GM23338 (cell line): ENCODE results near the gene AGAP2. TPM values are rescaled to one million over a fixed set of nuclear protein-coding genes. Genes with fewer than 3 reads are reported as not detected.

Experiments
- ATAC-seq: fragments of 200-7000 bp; cut with Tn5 transposase; 3 replicates; pipeline ENCODE4 v1.9.1; 2020
- DNase-seq: peaks from one replicate; pipeline ENCODE4 v3.0.0-alpha.2; 2015; ENCODE audit warnings: low spot score
- H2AFZ ChIP-seq: fragments of 200-600 bp; sonication (generic); 2 replicates; pipeline ENCODE4 v1.8.0; 2016; ENCODE audit warnings: antibody characterized with exemption, mild to moderate bottlenecking, moderate library complexity
- H3F3A ChIP-seq: fragments of 200-600 bp; sonication (generic); replicated peaks from 2 replicates; pipeline ENCODE4 v1.8.0; 2017; ENCODE audit warnings: antibody characterized with exemption, mixed run types, low read depth
- H3K27ac ChIP-seq: fragments of 200-600 bp; sonication (generic); 2 replicates; pipeline ENCODE4 v1.6.1; 2016; ENCODE audit warnings: low read depth
- H3K27me3 ChIP-seq: fragments of 200-600 bp; sonication (generic); 2 replicates; pipeline ENCODE4 v1.8.0; 2016; ENCODE audit warnings: mild to moderate bottlenecking, mixed run types, moderate library complexity; ENCODE audit not compliant: insufficient read depth
- H3K36me3 ChIP-seq: fragments of 200-600 bp; sonication (generic); 2 replicates; pipeline ENCODE4 v1.8.0; 2016; ENCODE audit warnings: mild to moderate bottlenecking; ENCODE audit not compliant: insufficient read depth
- H3K4me1 ChIP-seq: fragments of 200-600 bp; sonication (generic); 2 replicates; pipeline ENCODE4 v1.8.0; 2016; ENCODE audit warnings: mild to moderate bottlenecking, moderate library complexity; ENCODE audit not compliant: insufficient read depth
- H3K4me2 ChIP-seq: fragments of 200-600 bp; sonication (generic); 2 replicates; pipeline ENCODE4 v1.7.1; 2017; ENCODE audit warnings: mixed run types
- H3K4me3 ChIP-seq: fragments of 200-600 bp; sonication (generic); 2 replicates; pipeline ENCODE4 v1.6.1; 2016; ENCODE audit warnings: mixed run types
- H3K79me2 ChIP-seq: fragments of 200-600 bp; sonication (generic); replicated peaks from 2 replicates; pipeline ENCODE4 v1.8.0; 2017; ENCODE audit warnings: mild to moderate bottlenecking; ENCODE audit not compliant: insufficient read depth
- H3K9me2 ChIP-seq: fragments of 200-600 bp; sonication (generic); 2 replicates; pipeline ENCODE4 v1.8.0; 2017; ENCODE audit not compliant: insufficient read depth
- H4K20me1 ChIP-seq: fragments of 200-600 bp; sonication (generic); replicated peaks from 2 replicates; pipeline ENCODE4 v1.8.0; 2017; ENCODE audit warnings: mild to moderate bottlenecking; ENCODE audit not compliant: insufficient read depth
- H3K27ac Mint-ChIP-seq: 2 replicates; pipeline ENCODE4 v1.8.0; 2020; ENCODE audit warnings: inconsistent platforms, mild to moderate bottlenecking, moderate library complexity, mixed read lengths
- H3K27me3 Mint-ChIP-seq: 3 replicates; pipeline ENCODE4 v1.8.0; 2022; ENCODE audit warnings: low read depth, mild to moderate bottlenecking, moderate library complexity, mixed read lengths, inconsistent platforms; ENCODE audit not compliant: insufficient read depth, poor library complexity
- H3K36me3 Mint-ChIP-seq: 3 replicates; pipeline ENCODE4 v1.8.0; 2021; ENCODE audit warnings: low read depth, mild to moderate bottlenecking, inconsistent platforms, moderate library complexity, mixed read lengths
- H3K4me1 Mint-ChIP-seq: 3 replicates; pipeline ENCODE4 v1.8.0; 2020; ENCODE audit warnings: mild to moderate bottlenecking, inconsistent platforms, mixed read lengths
- H3K4me3 Mint-ChIP-seq: 3 replicates; pipeline ENCODE4 v1.8.0; 2021; ENCODE audit warnings: moderate library complexity, mild to moderate bottlenecking, inconsistent platforms, mixed read lengths
- H3K9me3 Mint-ChIP-seq: 3 replicates; pipeline ENCODE4 v1.8.0; 2020; ENCODE audit warnings: moderate library complexity, mild to moderate bottlenecking, inconsistent platforms, mixed read lengths
- EZH2 ChIP-seq: fragments of 200-600 bp; sonication (generic); IDR thresholded peaks from one replicate; pipeline ENCODE4 v1.8.0; 2017; ENCODE audit warnings: antibody characterized with exemption, mild to moderate bottlenecking, low read depth; ENCODE audit not compliant: unreplicated experiment
- JUNB ChIP-seq: IDR thresholded peaks from one replicate; pipeline ENCODE4 v1.6.1; 2016; ENCODE audit warnings: antibody characterized with exemption; ENCODE audit not compliant: unreplicated experiment
- NANOG ChIP-seq: IDR thresholded peaks from 2 replicates; pipeline ENCODE4 v1.6.1; 2016; ENCODE audit warnings: antibody characterized with exemption, borderline replicate concordance
- ZNF114 ChIP-seq: fragments of 250-450 bp; sonication (Bioruptor Pico); IDR thresholded peaks from 2 replicates; pipeline ENCODE4 v1.5.0; 2020; ENCODE audit warnings: mild to moderate bottlenecking, moderate library complexity
- ZNF462 ChIP-seq: fragments of 250-450 bp; sonication (Bioruptor Pico); IDR thresholded peaks from 2 replicates; pipeline ENCODE4 v1.5.0; 2020; ENCODE audit warnings: mild to moderate bottlenecking, moderate library complexity
- polyA plus RNA-seq: library from polyadenylated mRNA; unstranded; fragments of >200 nt; fragmentation: Nextera tagmentation; extraction: Ambion mirVana; gene quantifications from 2 replicates; pipeline ENCODE4 v1.2.1, GENCODE V29; 2016
- total RNA-seq: library from RNA; depleted of rRNA; stranded (reverse); fragments of >200 nt; shearing (Covaris generic); gene quantifications from 2 replicates; pipeline ENCODE4 v1.2.3, GENCODE V29; 2014
- TF ChIP-seq, protein P1 (sequence below): IDR thresholded peaks from 2 replicates; pipeline ENCODE4 v1.6.1; 2016; ENCODE audit warnings: antibody characterized with exemption
- TF ChIP-seq, protein P2 (sequence below): IDR thresholded peaks from one replicate; pipeline ENCODE4 v1.6.1; 2018; ENCODE audit warnings: antibody characterized with exemption; ENCODE audit not compliant: unreplicated experiment

Gene AGAP2
- total and polyA plus RNA-seq, 2 experiments from 2014 or later: 0.36 to 1.3 TPM

DNA sequence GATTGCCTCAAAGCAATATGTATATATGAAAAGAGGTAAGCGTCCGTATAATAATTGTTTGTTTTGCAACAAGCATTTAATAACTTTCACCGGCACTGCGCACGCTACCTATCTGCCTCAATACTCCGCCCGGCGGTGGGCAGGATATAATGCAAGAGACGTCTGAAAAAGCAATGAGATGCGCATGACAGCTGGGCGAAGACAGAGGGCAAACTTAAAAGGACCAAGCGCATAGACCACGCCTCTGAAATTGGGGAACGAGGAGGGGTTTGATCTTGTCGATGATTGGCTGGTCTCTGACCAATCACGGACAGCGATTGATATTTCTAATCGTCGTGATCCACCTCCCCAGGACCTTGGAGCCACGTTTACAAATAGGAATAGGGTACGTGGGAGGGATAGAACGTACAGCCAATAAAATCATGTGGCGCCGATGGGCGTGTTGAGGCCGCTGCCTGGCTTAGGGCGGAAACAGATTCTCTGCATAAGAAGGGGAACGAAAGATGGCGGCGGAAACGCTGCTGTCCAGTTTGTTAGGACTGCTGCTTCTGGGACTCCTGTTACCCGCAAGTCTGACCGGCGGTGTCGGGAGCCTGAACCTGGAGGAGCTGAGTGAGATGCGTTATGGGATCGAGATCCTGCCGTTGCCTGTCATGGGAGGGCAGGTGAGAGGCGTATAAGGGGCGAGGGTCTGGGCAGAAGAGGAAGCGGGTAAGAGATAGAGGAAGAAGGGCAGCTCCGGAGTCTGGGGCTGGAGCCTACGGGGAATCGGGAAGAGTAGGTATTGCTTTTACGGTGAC is 44.7 kb downstream of the AGAP2 start, which contains the start of gene OS9 (continued):
- no peak for TF ChIP-seq ZNF462

DNA sequence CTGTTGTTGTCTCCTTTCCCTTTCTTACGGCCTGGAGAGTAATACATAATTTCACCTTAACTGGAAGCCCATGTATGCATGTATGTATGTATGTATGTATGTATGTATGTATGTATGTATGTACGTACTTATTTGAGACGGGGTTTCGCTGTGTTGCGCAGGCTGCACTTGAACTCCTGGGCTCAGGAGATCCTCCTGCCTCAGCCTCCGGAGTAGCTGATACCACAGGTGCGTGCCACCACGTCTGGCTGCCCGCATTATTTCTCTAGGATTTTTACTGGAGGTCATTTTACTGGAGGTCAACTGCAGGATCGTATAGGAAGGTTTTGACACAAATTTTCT is 45.3 kb downstream of the AGAP2 start:
- Histone ChIP-seq H3K36me3 (no peaks in the 10 kb centered on the region), H2AFZ (no peak overlapping the region; the same call in 1 of the 2 replicates), H3F3A (no peaks in the 10 kb centered on the region), H3K4me1 (peaks cover 4% of the 10 kb centered on the region; the same call in 1 of the 2 replicates), H3K79me2 (0 out of 2 replicates have a peak, but pooled peaks cover 4% of the 10 kb centered on the region), H3K4me2 (no peak overlapping the region; the same call in 1 of the 2 replicates), H3K27me3 (no peaks in the 10 kb centered on the region), H3K9me2 (no peaks in the 10 kb centered on the region; the same call in 1 of the 2 replicates), H3K4me3 (no peak overlapping the region), H3K27ac (no peak overlapping the region), H4K20me1 (no peaks in the 10 kb centered on the region)
- Mint-ChIP-seq H3K9me3 (peaks cover 8% of the 10 kb centered on the region; the same call in 2 of the 3 replicates), H3K27me3 (peaks cover 2% of the 10 kb centered on the region), H3K27ac (no peak overlapping the region), H3K4me1 (no peaks in the 10 kb centered on the region), H3K36me3 (peaks cover 11% of the 10 kb centered on the region), H3K4me3 (no peak overlapping the region)
- peak; percentile 6 for DNase-seq
- TF ChIP-seq JUNB: no peak
- ATAC-seq: peak; percentile 16

- Histone ChIP-seq H4K20me1 (no peaks in the 10 kb centered on the region), H3F3A (no peaks in the 10 kb centered on the region), H3K9me2 (no peaks in the 10 kb centered on the region; the same call in 1 of the 2 replicates), H3K36me3 (no peaks in the 10 kb centered on the region), H3K27ac (no peak overlapping the region), H3K79me2 (0 out of 2 replicates have a peak, but pooled peaks cover 4% of the 10 kb centered on the region), H3K4me3 (no peak overlapping the region), H3K27me3 (no peaks in the 10 kb centered on the region), H3K4me1 (peaks cover 4% of the 10 kb centered on the region; the same call in 1 of the 2 replicates), H2AFZ (no peak overlapping the region), H3K4me2 (no peak overlapping the region)
- no peak overlapping the region for H3K27ac Mint-ChIP-seq
- DNase-seq: no peak
- peaks cover 7% of the 10 kb centered on the region for H3K36me3 Mint-ChIP-seq
- peaks cover 12% of the 10 kb centered on the region; the same call in 2 of the 3 replicates for H3K9me3 Mint-ChIP-seq
- peaks cover 2% of the 10 kb centered on the region for H3K27me3 Mint-ChIP-seq
- H3K4me1 Mint-ChIP-seq: no peaks in the 10 kb centered on the region
- no peak for ATAC-seq
- no peak overlapping the region for H3K4me3 Mint-ChIP-seq
- TF ChIP-seq JUNB (no peak), NANOG (no peak), EZH2 (no peak), ZNF114 (CRISPR knock-in tag) (no peak)
- TF ChIP-seq, protein P1, sequence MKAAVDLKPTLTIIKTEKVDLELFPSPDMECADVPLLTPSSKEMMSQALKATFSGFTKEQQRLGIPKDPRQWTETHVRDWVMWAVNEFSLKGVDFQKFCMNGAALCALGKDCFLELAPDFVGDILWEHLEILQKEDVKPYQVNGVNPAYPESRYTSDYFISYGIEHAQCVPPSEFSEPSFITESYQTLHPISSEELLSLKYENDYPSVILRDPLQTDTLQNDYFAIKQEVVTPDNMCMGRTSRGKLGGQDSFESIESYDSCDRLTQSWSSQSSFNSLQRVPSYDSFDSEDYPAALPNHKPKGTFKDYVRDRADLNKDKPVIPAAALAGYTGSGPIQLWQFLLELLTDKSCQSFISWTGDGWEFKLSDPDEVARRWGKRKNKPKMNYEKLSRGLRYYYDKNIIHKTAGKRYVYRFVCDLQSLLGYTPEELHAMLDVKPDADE: no peak
- TF ChIP-seq, protein P2, sequence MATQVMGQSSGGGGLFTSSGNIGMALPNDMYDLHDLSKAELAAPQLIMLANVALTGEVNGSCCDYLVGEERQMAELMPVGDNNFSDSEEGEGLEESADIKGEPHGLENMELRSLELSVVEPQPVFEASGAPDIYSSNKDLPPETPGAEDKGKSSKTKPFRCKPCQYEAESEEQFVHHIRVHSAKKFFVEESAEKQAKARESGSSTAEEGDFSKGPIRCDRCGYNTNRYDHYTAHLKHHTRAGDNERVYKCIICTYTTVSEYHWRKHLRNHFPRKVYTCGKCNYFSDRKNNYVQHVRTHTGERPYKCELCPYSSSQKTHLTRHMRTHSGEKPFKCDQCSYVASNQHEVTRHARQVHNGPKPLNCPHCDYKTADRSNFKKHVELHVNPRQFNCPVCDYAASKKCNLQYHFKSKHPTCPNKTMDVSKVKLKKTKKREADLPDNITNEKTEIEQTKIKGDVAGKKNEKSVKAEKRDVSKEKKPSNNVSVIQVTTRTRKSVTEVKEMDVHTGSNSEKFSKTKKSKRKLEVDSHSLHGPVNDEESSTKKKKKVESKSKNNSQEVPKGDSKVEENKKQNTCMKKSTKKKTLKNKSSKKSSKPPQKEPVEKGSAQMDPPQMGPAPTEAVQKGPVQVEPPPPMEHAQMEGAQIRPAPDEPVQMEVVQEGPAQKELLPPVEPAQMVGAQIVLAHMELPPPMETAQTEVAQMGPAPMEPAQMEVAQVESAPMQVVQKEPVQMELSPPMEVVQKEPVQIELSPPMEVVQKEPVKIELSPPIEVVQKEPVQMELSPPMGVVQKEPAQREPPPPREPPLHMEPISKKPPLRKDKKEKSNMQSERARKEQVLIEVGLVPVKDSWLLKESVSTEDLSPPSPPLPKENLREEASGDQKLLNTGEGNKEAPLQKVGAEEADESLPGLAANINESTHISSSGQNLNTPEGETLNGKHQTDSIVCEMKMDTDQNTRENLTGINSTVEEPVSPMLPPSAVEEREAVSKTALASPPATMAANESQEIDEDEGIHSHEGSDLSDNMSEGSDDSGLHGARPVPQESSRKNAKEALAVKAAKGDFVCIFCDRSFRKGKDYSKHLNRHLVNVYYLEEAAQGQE: no peak
Measured at GRCh38 chr12:57692500-57692899, 46.0 kb downstream of the AGAP2 start.
